Measurements from ENCODE around the gene SLC5A4.

- TF ChIP-seq CTCF (conservative IDR thresholded peaks at IDR 0.05; ENCODE audit: low read depth, low read length) (no peak), EZH2 (IDR thresholded peaks at IDR 0.05; ENCODE audit: low read length, unreplicated experiment) (no peak), EZH2phosphoT487 (IDR thresholded peaks at IDR 0.05; ENCODE audit: borderline replicate concordance, low read length) (no peak)
Observed at GRCh38 chr22:32233091-32233490, 22.1 kb downstream of the SLC5A4 start.

Data from PC-3 (cell line).